K562 (cell line): Measurements from ENCODE around the gene ACRV1. TPM values are rescaled to one million over a fixed set of nuclear protein-coding genes. Genes with fewer than 3 reads are reported as not detected.

ENCODE experiments used
- ATF7 ChIP-seq: fragments of 450-650 bp; IDR thresholded peaks from 2 replicates; pipeline ENCODE4 v1.7.1; 2014; ENCODE audit warnings: mild to moderate bottlenecking, moderate library complexity
- BRF2 ChIP-seq: IDR thresholded peaks from 3 replicates; pipeline ENCODE4 v1.6.1; 2011; ENCODE audit warnings: borderline replicate concordance, mild to moderate bottlenecking; ENCODE audit not compliant: insufficient read length, insufficient read depth
- CBFB ChIP-seq: sonication (generic); formaldehyde crosslinking; IDR thresholded peaks from 2 replicates; pipeline ENCODE4 v1.4.0; 2020; ENCODE audit warnings: mild to moderate bottlenecking, missing genetic modification reagents
- CBX8 ChIP-seq: fragments of 200-600 bp; sonication (generic); IDR thresholded peaks from 2 replicates; pipeline ENCODE4 v1.6.1; 2012; ENCODE audit warnings: borderline replicate concordance, mixed run types, low read depth, mild to moderate bottlenecking, moderate library complexity, mixed read lengths, low read length, control low read depth, inconsistent platforms; ENCODE audit not compliant: poor library complexity, severe bottlenecking; ENCODE audit errors: extremely low read depth
- FOXP1 ChIP-seq: sonication (generic); formaldehyde crosslinking; IDR thresholded peaks from 2 replicates; pipeline ENCODE4 v1.8.0; 2022; ENCODE audit warnings: mild to moderate bottlenecking, missing genetic modification reagents
- MLX ChIP-seq, 2 experiments: fragments of 450-650 bp in 1 of 2; sonication (generic) in 1 of 2; formaldehyde crosslinking; conservative IDR thresholded peaks; 2 replicates each; pipeline versions ENCODE4 v1.4.0 to v1.8.1; 2020 to 2022; ENCODE audit warnings: mild to moderate bottlenecking in 1 of 2, missing genetic modification reagents in 1 of 2
- NFE2L1 ChIP-seq: fragments of 450-650 bp; IDR thresholded peaks from 2 replicates; pipeline ENCODE4 v1.6.1; 2016; ENCODE audit warnings: missing genetic modification characterization, low read depth, mild to moderate bottlenecking, missing compliant biosample characterization, moderate library complexity, borderline replicate concordance
- NFYB ChIP-seq: IDR thresholded peaks from 2 replicates; pipeline ENCODE4 v1.6.1; 2011; ENCODE audit warnings: mild to moderate bottlenecking, moderate library complexity; ENCODE audit not compliant: insufficient read length; ENCODE audit errors: extremely low read depth
- NR2C1 ChIP-seq, 2 experiments: fragments of 450-650 bp; IDR thresholded peaks; 2 replicates each; pipeline ENCODE4 v1.6.1; 2017; ENCODE audit warnings: mild to moderate bottlenecking in 2 of 2, antibody characterized with exemption in 1 of 2, inconsistent platforms in 1 of 2, missing compliant biosample characterization in 1 of 2, missing genetic modification characterization in 1 of 2
- RAD51 ChIP-seq: fragments of 450-650 bp; IDR thresholded peaks from 2 replicates; pipeline ENCODE4 v1.7.1; 2016; ENCODE audit warnings: low read depth, mild to moderate bottlenecking, borderline replicate concordance
- RFX7 ChIP-seq: fragments of 250-450 bp; sonication (Bioruptor Pico); IDR thresholded peaks from 2 replicates; pipeline ENCODE4 v1.5.1; 2021; ENCODE audit warnings: mild to moderate bottlenecking
- RREB1 ChIP-seq: fragments of 250-450 bp; sonication (Bioruptor Pico); IDR thresholded peaks from 2 replicates; pipeline ENCODE4 v1.4.0; 2020
- RUNX1 ChIP-seq: sonication (generic); IDR thresholded peaks from 2 replicates; pipeline ENCODE4 v1.6.1; 2016; ENCODE audit warnings: antibody characterized with exemption, low read depth
- SP1 ChIP-seq: sonication (generic); formaldehyde crosslinking; IDR thresholded peaks from 2 replicates; pipeline ENCODE4 v1.8.1; 2022; ENCODE audit warnings: mild to moderate bottlenecking, missing genetic modification reagents
- TARDBP ChIP-seq: fragments of 450-650 bp; IDR thresholded peaks from 2 replicates; pipeline ENCODE4 v1.6.1; 2016
- ZKSCAN1 ChIP-seq: fragments of 150-350 bp; IDR thresholded peaks from 2 replicates; pipeline ENCODE4 v1.6.1; 2016; ENCODE audit warnings: low read depth, low read length
- ZNF140 ChIP-seq: fragments of 250-450 bp; sonication (Bioruptor Pico); IDR thresholded peaks from 2 replicates; pipeline ENCODE4 v1.8.0; 2021; ENCODE audit warnings: moderate library complexity, mild to moderate bottlenecking, inconsistent platforms
- ZNF23 ChIP-seq: fragments of 250-450 bp; sonication (Bioruptor Pico); IDR thresholded peaks from 2 replicates; pipeline ENCODE4 v1.4.0; 2020; ENCODE audit warnings: mild to moderate bottlenecking
- polyA plus RNA-seq, 8 experiments: library from polyadenylated mRNA; depleted of rRNA in 4 of 8; stranded (reverse) in 5 of 8; unstranded in 3 of 8; fragments of >200 nt; fragmentation: Nextera tagmentation in 2 of 8; fragmentation: Illumina TruSeq in 1 of 8; extraction: Ambion mirVana in 2 of 8; extraction: Trizol in 1 of 8; gene quantifications; 2 replicates each; pipeline versions ENCODE4 v1.2.1 to v1.2.3, GENCODE V29; 2011 to 2014; ENCODE audit warnings: inconsistent platforms in 1 of 8, missing spikeins in 1 of 8
- total RNA-seq, 7 experiments: library from RNA; depleted of rRNA in 6 of 7; stranded (reverse); fragments of >200 nt in 6 of 7; fragmentation: Illumina TruSeq in 2 of 7; extraction: Trizol in 2 of 7; gene quantifications; 2 replicates each; pipeline versions ENCODE4 v1.2.1 to v1.2.3, GENCODE V29; 2011 to 2021; ENCODE audit warnings: low replicate concordance in 1 of 7

ACRV1 gene
- total and polyA plus RNA-seq, 9 of the 15 experiments (the other 6 are each of a cell fraction or from before 2014, with no cell fraction given) = 0.22 to 0.25 TPM; not detected in 7

GRCh38 chr11:125625630-125626287, 54.9 kb downstream of the ACRV1 start (continued):
- TF ChIP-seq RREB1 (CRISPR knock-in tag) (no peak), NR2C1 (IDR thresholded peaks at IDR 0.05) (no peak), NR2C1 (tag; IDR thresholded peaks at IDR 0.05) (no peak), RAD51 (peak; percentile 27; the same call in 1 of the 2 replicates), BRF2 (no peak), CBFB (CRISPR knock-in tag) (no peak), MLX (CRISPR knock-in tag; conservative IDR thresholded peaks at IDR 0.05) (peak; percentile 64 to 66; a peak in 1 of 4 replicates), RFX7 (CRISPR knock-in tag) (no peak), CBX8 (no peak), SP1 (CRISPR knock-in tag) (peak; percentile 90), ATF7 (peak; percentile 90), RUNX1 (no peak), FOXP1 (CRISPR knock-in tag) (peak; percentile 83), ZNF140 (no peak), ZNF23 (no peak), NFE2L1 (tag) (no peak), NFYB (no peak), ZKSCAN1 (no peak; the same call in 1 of the 2 replicates), TARDBP (no peak; the same call in 1 of the 2 replicates)
